Amniotic stem cell (primary cell): ENCODE data around the gene CRIM1.

ENCODE experiments used
- DNase-seq: peaks from one replicate; lab custom pipeline; 2025; lab: John Stamatoyannopoulos, UW

Gene CRIM1

GRCh38 chr2:36483290-36483689 is 127.7 kb downstream of the CRIM1 start:
- no peak for DNase-seq

- DNase-seq = no peak
Observed at GRCh38 chr2:36484454-36484853, 128.9 kb downstream of the CRIM1 start.

DNA sequence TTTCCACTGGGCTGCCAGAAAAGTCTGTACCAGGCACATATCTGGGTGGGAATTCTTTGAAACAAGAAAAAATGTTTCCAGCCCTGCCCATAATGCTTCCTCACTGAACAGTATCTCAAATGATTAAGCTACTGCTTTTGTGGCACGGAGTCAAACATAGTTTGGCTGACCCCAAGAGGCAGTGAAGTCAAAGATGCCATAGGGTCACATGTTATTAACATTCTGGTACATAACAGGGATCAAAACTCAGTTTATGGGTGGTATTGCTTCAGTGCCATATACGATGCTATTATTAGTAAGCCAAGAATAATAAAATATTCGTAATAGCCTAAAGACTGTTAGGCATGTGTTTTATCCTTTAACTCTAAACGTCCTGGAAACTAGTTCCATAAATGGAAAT is 129.9 kb downstream of the CRIM1 start:
- peak; percentile 58 for DNase-seq

- no peak for DNase-seq
Observed at GRCh38 chr2:36486521-36487044, 131.0 kb downstream of the CRIM1 start.

- no peak for DNase-seq
Observed at GRCh38 chr2:36487947-36488346, 132.4 kb downstream of the CRIM1 start.

DNA sequence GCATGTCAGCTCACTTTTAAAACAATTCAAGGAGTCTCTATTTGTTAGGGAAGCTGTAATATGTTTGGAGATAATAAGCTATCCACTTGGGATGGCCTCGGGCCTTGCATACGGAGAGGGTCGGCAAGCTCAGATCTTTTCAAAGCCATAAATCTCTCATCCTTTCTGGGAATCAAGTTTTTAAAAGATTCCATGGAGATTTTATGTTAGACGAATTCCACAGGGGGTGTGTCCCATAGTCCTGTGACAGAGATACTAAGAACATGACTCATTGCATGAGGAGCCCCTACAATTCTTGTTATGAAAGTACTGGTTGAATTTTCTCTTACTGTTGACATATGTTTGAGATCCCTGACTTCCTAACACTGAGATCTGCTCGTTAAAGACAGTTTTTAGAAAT is 133.7 kb downstream of the CRIM1 start:
- DNase-seq = peak; percentile 19

DNA sequence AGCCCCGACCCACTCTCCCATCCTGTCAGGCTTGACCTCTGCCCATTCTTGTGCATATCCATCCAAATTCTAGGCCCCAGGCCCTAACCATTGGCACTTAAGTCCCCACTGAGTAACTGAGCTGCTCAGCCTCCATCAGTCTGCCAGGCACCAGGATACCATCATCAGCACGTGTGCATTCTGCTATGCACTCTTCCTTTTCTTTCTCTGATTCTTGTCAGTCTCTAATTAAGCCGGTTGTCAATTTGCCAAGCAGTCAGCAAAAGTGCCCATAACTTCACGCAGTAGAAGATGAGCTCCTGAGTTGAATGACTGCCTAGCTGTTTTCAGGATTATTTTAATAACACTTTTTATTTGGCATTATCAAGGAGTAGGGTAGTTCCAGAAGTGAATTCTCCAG is 135.2 kb downstream of the CRIM1 start:
- DNase-seq = no peak

DNA sequence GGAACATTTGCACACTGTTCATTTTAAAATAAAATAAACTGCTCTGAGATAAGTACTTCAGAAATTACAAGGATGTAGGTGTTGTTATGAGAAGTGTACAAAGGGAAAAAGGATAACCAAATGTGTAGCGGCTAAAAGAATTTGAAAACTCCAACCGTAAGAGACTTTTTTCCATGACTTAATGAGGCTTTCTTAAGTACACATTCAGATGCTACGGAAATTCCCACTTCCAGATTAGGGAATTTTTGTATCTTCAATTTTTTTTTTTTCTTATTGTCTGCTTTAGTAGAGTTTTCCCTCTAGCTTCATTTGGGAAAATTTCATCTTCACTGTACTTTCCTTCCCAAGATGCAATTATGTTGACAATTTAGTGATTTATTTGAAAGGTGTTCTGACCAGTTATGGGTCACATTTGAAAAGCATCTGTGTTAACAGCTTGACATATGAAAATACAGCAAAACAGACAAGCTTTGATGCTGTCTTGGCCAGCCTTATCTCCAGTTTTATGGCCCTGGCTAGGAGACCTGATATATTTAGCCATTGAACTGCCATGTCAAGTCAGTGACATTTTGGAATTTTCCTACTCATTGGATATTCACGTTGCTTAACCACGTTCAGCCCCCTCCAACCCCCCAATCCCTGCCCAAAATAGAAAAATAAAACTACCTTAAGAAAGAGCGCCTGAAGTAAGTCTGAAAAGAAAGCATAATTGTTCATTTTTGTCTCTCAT is 136.8 kb downstream of the CRIM1 start:
- no peak for DNase-seq

DNA sequence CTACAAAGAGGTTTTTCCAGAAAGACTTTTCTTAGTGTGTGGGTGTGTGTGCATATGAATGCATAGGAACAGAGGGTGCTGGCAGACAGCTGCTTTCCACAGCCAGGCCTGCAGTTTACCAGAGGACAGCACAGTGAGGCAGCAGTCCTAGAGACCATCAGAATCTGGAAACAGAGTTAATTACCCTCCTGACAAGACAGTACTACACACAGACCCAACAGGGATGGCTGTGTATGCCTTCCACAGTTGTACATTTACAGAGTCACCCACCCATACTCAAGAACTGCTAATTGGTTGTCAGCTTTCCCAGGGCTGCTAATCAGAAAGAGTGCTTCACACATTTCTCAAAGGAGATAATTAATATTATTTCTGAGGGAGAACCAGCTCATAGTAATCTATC is 137.7 kb downstream of the CRIM1 start:
- DNase-seq = no peak

DNA sequence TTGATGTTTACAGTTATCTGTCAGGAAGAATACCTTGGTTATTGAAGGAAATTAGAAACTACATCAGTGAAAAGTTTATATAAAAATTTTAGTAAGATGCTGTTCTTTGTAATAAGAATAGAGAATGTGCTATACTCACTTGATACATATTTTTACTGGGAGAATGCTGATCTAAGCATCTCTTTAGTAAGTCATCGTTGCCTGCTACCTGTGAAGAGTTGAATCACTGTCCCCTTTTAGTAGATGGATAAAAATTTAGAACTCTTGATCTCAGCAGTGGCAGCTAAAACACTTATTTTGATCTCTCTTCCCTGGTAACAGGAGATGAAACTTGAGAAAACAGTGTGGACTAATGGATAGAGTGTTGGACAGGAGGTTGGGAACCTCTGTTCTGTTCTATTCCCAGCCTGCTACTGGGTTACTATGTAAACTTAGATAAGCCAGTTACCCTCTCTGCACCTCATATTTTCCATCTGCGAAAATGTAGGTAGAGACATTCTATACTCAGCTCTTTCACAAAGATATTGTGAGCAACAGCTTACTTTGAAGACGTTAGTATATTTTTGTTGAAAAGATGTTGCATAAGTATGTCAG is 142.1 kb downstream of the CRIM1 start:
- DNase-seq = no peak

- no peak for DNase-seq
Observed at GRCh38 chr2:36499128-36499820, 143.7 kb downstream of the CRIM1 start.

DNA sequence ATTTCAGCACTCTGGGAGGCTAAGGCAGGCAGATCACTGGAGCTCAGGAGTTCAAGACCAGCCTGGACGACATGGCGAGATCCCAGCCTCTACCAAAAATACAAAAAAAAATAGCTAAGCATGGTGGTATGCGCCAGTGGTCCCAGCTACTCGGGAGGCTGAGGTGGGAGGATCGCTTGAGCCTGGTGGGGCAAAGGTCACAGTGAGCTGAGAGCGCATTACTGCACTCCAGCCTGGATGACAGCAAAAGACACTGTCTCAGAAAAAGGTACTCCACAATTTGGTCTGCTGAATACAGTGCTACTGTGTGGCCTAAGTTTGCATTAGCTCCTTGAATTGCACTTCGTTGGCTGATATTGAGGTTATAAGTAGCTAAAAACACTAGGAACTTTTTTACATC is 144.5 kb downstream of the CRIM1 start:
- DNase-seq = no peak

DNA sequence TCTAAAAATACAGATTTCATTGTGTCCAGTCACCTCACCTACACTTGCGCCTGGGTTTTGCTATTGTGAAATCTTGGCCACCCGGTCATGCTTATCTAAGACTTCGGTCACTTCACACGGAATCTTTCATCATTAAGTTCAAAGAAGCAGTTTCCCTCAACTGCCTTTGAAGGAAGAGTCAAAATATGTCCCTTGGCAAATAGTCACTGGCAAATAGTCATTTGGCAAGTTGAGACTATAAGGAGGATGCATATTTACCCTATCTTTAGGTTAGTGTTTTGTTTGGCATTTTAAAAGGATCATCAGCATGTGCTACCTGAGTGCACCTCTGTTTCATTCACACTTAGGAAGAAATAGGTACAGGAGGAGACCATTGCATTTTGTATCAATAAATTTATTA is 146.5 kb downstream of the CRIM1 start:
- DNase-seq = no peak

GRCh38 chr2:36507408-36507812 is 151.8 kb downstream of the CRIM1 start:
- no peak for DNase-seq

DNA sequence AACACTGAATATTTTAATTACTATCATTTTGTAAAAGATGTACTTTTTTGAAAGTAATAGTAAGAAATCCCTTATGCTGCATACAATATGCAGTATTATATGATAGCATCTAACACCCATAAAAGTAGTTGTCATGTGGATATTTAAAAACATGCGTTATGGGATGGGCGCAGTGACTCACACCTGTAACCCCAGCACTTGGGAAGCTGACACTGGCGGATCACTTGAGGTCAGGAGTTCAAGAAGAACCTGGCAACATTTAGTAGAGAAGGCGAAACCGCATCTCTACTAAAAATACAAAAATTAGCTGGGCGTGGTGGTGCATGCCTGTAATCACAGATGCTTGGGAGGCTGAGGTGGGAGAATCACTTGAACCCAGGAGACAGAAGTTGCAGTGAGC is 153.5 kb downstream of the CRIM1 start:
- no peak for DNase-seq

GRCh38 chr2:36511858-36512603 is 156.5 kb downstream of the CRIM1 start:
- DNase-seq = no peak

DNA sequence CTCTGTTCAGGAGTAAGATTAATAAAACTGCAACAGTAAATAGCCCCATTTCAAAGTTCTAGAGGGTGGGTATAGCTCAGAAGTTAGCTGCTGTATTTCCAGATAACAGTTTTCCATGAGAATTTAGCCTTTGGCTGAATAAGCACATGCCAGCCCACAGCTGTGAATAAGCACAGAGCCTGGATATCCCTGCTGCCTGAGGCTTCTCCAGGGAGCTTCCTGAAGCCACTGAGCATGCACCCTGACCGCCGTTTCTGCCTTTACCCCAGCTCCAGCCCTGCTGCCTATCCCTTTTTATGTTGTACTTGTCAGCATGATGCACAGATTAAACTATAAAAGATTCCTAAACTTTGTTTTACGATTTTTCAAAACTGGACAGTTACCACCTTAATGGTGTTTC is 157.1 kb downstream of the CRIM1 start:
- DNase-seq = no peak

GRCh38 chr2:36513661-36514060 is 158.1 kb downstream of the CRIM1 start:
- no peak for DNase-seq

DNA sequence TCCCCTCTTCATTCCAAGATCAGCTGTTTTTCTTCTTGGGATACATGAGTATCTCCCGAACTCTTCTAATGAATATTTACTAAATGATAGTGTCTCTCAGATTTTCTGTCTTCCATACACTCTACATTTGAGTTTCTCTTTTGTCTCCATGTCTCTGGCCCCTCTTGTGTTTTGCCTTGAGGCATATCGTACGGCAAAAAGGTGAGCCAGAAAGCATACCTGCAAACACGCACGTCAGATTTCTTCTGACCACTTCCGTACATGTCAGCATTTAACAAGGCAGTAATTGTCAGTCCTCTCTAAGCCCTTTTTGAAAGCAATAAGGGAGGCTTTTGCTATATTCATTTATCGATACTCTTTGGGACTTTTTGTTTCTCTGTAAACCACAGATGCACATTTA is 160.0 kb downstream of the CRIM1 start:
- DNase-seq = no peak

DNA sequence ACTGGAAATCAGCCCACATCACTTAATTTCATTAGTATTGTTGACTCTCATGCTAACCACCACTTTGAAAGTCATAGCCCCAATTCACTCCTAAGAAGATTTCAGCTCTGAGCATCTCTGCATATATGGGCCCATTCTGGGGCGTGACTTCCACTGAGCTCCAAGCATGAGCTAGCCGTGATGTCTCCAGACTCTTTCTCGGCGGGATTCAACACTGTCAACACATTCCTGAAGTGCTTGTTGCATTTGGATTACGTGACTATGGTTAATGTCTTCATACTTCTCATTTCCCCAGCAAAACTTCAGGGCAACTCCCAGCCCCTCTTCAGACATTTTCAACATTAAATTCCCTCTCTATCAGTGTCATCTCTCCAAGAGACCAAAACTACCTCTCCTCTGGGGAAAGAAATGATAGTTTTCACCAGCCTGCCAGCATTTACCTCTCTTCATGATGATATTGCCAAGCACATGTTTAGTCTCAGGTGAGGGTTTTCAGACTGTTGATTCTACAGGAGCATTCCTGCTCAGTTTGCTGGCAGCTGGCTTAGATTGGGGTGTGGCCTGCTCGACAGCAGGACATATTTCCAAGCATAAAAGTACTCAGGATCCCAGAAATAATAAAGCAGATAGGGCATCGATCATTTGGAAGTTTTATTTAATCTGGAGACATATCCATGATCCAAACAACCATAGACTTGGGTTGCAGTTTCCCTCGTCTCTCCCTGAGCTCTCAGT is 160.7 kb downstream of the CRIM1 start:
- DNase-seq = no peak

GRCh38 chr2:36520431-36520830 is 164.9 kb downstream of the CRIM1 start:
- no peak for DNase-seq

- DNase-seq = no peak
Observed at GRCh38 chr2:36523153-36523552, 167.6 kb downstream of the CRIM1 start.
